MM.1S (cell line): ENCODE results near the gene SMIM43.

ENCODE experiments used
- DNase-seq: peaks from one replicate; pipeline ENCODE4 v3.0.0-alpha.2; 2015
- H2AFZ ChIP-seq: fragments of 300-600 bp; sonication (generic); 2 replicates; pipeline ENCODE4 v1.6.0; 2016; ENCODE audit warnings: antibody characterized with exemption, low read length
- H3F3A ChIP-seq: fragments of 300-600 bp; sonication (generic); 2 replicates; pipeline ENCODE4 v1.6.1; 2016; ENCODE audit warnings: mild to moderate bottlenecking, antibody characterized with exemption, low read length, moderate library complexity, mixed read lengths; ENCODE audit not compliant: insufficient read depth
- H3K27ac ChIP-seq: fragments of 300-600 bp; sonication (generic); 2 replicates; pipeline ENCODE4 v1.5.1; 2016; ENCODE audit warnings: mild to moderate bottlenecking, low read length
- H3K27me3 ChIP-seq: fragments of 300-600 bp; sonication (generic); replicated peaks from 2 replicates; pipeline ENCODE4 v1.6.0; 2016; ENCODE audit warnings: low read length; ENCODE audit not compliant: insufficient read depth
- H3K36me3 ChIP-seq: fragments of 300-600 bp; sonication (generic); replicated peaks from 2 replicates; pipeline ENCODE4 v1.6.1; 2016; ENCODE audit warnings: mild to moderate bottlenecking, low read length, mixed read lengths; ENCODE audit not compliant: insufficient read depth
- H3K4me1 ChIP-seq: fragments of 300-600 bp; sonication (generic); 2 replicates; pipeline ENCODE4 v1.6.1; 2016; ENCODE audit warnings: low read length, mixed read lengths
- H3K4me2 ChIP-seq: fragments of 300-600 bp; sonication (generic); 2 replicates; pipeline ENCODE4 v1.6.0; 2016; ENCODE audit warnings: low read depth, low read length
- H3K4me3 ChIP-seq: fragments of 300-600 bp; sonication (generic); 2 replicates; pipeline ENCODE4 v1.5.1; 2016; ENCODE audit warnings: low read length, mixed read lengths
- H3K79me2 ChIP-seq: fragments of 300-600 bp; sonication (generic); 2 replicates; pipeline ENCODE4 v1.6.1; 2016; ENCODE audit warnings: mixed run types, low read length, mixed read lengths
- H3K9ac ChIP-seq: fragments of 300-600 bp; sonication (generic); 2 replicates; pipeline ENCODE4 v1.6.1; 2016; ENCODE audit warnings: low read length, mixed read lengths
- H3K9me2 ChIP-seq: fragments of 300-600 bp; sonication (generic); replicated peaks from 2 replicates; pipeline ENCODE4 v1.6.1; 2016; ENCODE audit warnings: mild to moderate bottlenecking, low read length, mixed read lengths; ENCODE audit not compliant: insufficient read depth
- H3K9me3 ChIP-seq: fragments of 300-600 bp; sonication (generic); replicated peaks from 2 replicates; pipeline ENCODE4 v1.6.1; 2016; ENCODE audit warnings: mild to moderate bottlenecking, low read length, mixed read lengths; ENCODE audit not compliant: insufficient read depth
- H4K20me1 ChIP-seq: fragments of 300-600 bp; sonication (generic); 2 replicates; pipeline ENCODE4 v1.6.1; 2016; ENCODE audit warnings: mild to moderate bottlenecking, low read length, moderate library complexity, mixed read lengths; ENCODE audit not compliant: insufficient read depth
- EZH2 ChIP-seq: fragments of 300-600 bp; sonication (generic); optimal IDR thresholded peaks from 2 replicates; pipeline ENCODE3; 2017; ENCODE audit warnings: low read depth, mild to moderate bottlenecking, antibody characterized with exemption, low read length, mixed read lengths
- EZH2phosphoT487 ChIP-seq: fragments of 300-600 bp; sonication (generic); IDR thresholded peaks from 2 replicates; pipeline ENCODE4 v1.6.1; 2018; ENCODE audit warnings: antibody characterized with exemption, low read length
- TF ChIP-seq, protein P1 (sequence below): fragments of 300-600 bp; sonication (generic); IDR thresholded peaks from 2 replicates; pipeline ENCODE4 v1.5.1; 2016; ENCODE audit warnings: antibody characterized with exemption, low read length, mixed read lengths

The SMIM43 gene

DNA sequence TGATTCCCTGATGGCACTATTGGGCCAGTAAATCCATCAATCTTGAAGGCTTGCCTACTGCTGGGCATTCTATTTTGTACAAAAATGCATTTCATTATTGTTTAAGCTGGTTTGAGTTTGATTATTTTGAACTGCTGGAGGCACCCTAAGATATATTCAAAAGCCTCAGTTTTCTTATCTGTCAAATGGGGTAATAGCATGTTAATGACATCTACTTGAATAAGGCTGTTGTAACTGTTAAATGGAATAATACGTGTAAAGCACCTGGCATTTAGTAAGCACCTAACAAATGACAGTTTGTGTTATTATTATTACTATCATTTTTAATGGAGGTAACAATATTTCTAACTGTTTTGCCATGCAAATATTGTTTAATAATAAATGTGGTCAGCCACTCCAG lies 6.9 kb upstream of the SMIM43 start:
- no peaks in the 10 kb centered on the region for H3F3A ChIP-seq
- H2AFZ ChIP-seq, result no peak overlapping the region
- no peak overlapping the region for H3K4me3 ChIP-seq
- H4K20me1 ChIP-seq, result no peaks in the 10 kb centered on the region
- TF ChIP-seq, protein P1, sequence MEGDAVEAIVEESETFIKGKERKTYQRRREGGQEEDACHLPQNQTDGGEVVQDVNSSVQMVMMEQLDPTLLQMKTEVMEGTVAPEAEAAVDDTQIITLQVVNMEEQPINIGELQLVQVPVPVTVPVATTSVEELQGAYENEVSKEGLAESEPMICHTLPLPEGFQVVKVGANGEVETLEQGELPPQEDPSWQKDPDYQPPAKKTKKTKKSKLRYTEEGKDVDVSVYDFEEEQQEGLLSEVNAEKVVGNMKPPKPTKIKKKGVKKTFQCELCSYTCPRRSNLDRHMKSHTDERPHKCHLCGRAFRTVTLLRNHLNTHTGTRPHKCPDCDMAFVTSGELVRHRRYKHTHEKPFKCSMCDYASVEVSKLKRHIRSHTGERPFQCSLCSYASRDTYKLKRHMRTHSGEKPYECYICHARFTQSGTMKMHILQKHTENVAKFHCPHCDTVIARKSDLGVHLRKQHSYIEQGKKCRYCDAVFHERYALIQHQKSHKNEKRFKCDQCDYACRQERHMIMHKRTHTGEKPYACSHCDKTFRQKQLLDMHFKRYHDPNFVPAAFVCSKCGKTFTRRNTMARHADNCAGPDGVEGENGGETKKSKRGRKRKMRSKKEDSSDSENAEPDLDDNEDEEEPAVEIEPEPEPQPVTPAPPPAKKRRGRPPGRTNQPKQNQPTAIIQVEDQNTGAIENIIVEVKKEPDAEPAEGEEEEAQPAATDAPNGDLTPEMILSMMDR, result no peak
- no peak for TF ChIP-seq EZH2
- TF ChIP-seq EZH2phosphoT487, result no peak
- H3K27ac ChIP-seq, result no peak overlapping the region
- DNase-seq, result no peak
- no peaks in the 10 kb centered on the region for H3K9me2 ChIP-seq
- no peak overlapping the region for H3K9ac ChIP-seq
- H3K9me3 ChIP-seq, result no peaks in the 10 kb centered on the region
- H3K27me3 ChIP-seq, result no peaks in the 10 kb centered on the region
- H3K4me2 ChIP-seq, result no peak overlapping the region
- H3K36me3 ChIP-seq, result no peaks in the 10 kb centered on the region
- no peaks in the 10 kb centered on the region for H3K4me1 ChIP-seq
- H3K79me2 ChIP-seq, result no peaks in the 10 kb centered on the region

DNA sequence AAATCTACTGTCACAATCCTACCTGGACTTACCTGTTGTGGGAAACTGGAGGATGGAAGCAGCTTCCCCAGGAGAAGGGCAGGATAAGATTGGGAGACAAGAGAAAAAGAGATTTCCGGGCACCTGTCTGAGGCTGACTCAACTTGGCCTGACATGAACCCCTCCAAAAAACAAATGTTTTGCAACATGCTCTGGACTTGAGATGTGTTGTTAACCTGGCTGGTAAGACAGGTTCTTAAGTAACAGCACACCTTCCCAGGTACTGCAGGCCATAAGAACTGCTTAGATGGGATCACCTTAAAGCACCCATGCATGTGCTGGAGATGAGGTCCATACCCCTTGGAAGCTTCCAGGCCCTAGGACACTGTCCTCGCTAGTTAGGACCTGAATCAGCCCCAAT lies 4.4 kb upstream of the SMIM43 start:
- Histone ChIP-seq H3F3A (no peaks in the 10 kb centered on the region), H3K4me2 (no peak overlapping the region), H3K27me3 (no peaks in the 10 kb centered on the region), H3K79me2 (no peaks in the 10 kb centered on the region), H3K9me2 (no peaks in the 10 kb centered on the region), H3K4me1 (no peaks in the 10 kb centered on the region), H3K4me3 (no peak overlapping the region), H3K27ac (no peak overlapping the region), H3K9ac (no peak overlapping the region), H2AFZ (no peak overlapping the region), H4K20me1 (no peaks in the 10 kb centered on the region), H3K9me3 (no peaks in the 10 kb centered on the region), H3K36me3 (no peaks in the 10 kb centered on the region)
- TF ChIP-seq, protein P1, result no peak
- TF ChIP-seq EZH2 (no peak), EZH2phosphoT487 (no peak)
- no peak for DNase-seq

DNA sequence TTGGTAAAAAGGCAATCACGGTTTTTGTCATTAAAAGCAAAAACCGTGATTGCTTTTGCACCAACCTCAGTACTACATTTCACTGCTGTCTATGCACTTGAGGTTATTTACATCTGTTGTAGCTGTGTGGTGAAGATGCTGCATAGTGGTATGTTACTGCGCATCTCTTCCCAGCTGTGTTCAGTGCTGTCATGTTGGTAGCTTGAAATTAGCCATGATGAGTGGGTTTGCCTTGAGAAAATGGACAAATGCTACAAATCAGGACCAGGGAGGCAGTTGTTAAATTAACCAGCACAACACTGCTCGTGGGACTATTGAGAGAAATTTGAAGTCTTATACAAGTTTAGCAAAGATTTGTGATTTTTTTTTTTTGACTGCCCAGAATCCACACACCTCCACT lies 2.2 kb upstream of the SMIM43 start:
- no peak for DNase-seq
- H3K9me2 ChIP-seq, result no peaks in the 10 kb centered on the region
- H3K4me2 ChIP-seq, result no peak overlapping the region
- no peak overlapping the region for H3K9ac ChIP-seq
- H3K4me1 ChIP-seq, result no peaks in the 10 kb centered on the region
- no peak for TF ChIP-seq EZH2
- TF ChIP-seq, protein P1, result no peak
- TF ChIP-seq EZH2phosphoT487, result no peak
- no peaks in the 10 kb centered on the region for H3K79me2 ChIP-seq
- H3K27ac ChIP-seq, result no peak overlapping the region
- H3K4me3 ChIP-seq, result no peak overlapping the region
- no peaks in the 10 kb centered on the region for H3K27me3 ChIP-seq
- no peaks in the 10 kb centered on the region for H3K9me3 ChIP-seq
- H3F3A ChIP-seq, result no peaks in the 10 kb centered on the region
- H3K36me3 ChIP-seq, result no peaks in the 10 kb centered on the region
- no peaks in the 10 kb centered on the region for H4K20me1 ChIP-seq
- no peak overlapping the region for H2AFZ ChIP-seq
